PC-3 (cell line): Measurements from ENCODE around the gene NPLOC4. TPM values are rescaled to one million over a fixed set of nuclear protein-coding genes. Genes with fewer than 3 reads are reported as not detected.

Source experiments
- ATAC-seq: fragments of 200-7000 bp; cut with Tn5 transposase; 2 replicates; pipeline ENCODE4 v1.9.1; 2020; ENCODE audit warnings: mild to moderate bottlenecking, moderate library complexity
- BruUV-seq: library from RNA; stranded (reverse); fragments of 400-500 nt; replicated peaks from 2 replicates; lab custom pipeline; 2021; lab: Mats Ljungman, UMichigan
- CTCF ChIA-PET: fragments of 300-600 bp; sonication (Branson Sonifier 250); formaldehyde crosslinking; loops from one replicate; lab custom pipeline; 2022; ENCODE audit warnings: antibody characterized with exemption; lab: Charles Lee
- POLR2A ChIA-PET: fragments of 300-600 bp; sonication (Branson Sonifier 250); formaldehyde crosslinking; loops from one replicate; lab custom pipeline; 2022; ENCODE audit warnings: antibody characterized with exemption; ENCODE audit not compliant: unreplicated experiment; lab: Charles Lee
- DNase-seq: peaks from one replicate; pipeline ENCODE4 v3.0.0-alpha.2; 2015
- H2AFZ ChIP-seq: fragments of 300-600 bp; sonication (generic); 2 replicates; pipeline ENCODE4 v1.6.0; 2016; ENCODE audit warnings: antibody characterized with exemption, low read length
- H3F3A ChIP-seq: fragments of 300-600 bp; sonication (generic); one replicate; pipeline ENCODE4 v1.6.0; 2017; ENCODE audit warnings: antibody characterized with exemption, low read length, control low read depth, mild to moderate bottlenecking; ENCODE audit not compliant: unreplicated experiment
- H3K27ac ChIP-seq: fragments of 300-600 bp; sonication (generic); 2 replicates; pipeline ENCODE4 v1.5.1; 2016; ENCODE audit warnings: mild to moderate bottlenecking, low read length
- H3K27me3 ChIP-seq: fragments of 300-600 bp; sonication (generic); 2 replicates; pipeline ENCODE4 v1.6.1; 2016; ENCODE audit warnings: low read length, mixed read lengths
- H3K36me3 ChIP-seq: fragments of 300-600 bp; sonication (generic); 2 replicates; pipeline ENCODE4 v1.6.1; 2016; ENCODE audit warnings: low read depth, mixed run types, low read length, mixed read lengths
- H3K4me1 ChIP-seq: fragments of 300-600 bp; sonication (generic); 2 replicates; pipeline ENCODE4 v1.5.1; 2016; ENCODE audit warnings: low read length; ENCODE audit not compliant: insufficient read depth
- H3K4me2 ChIP-seq: fragments of 300-600 bp; sonication (generic); 2 replicates; pipeline ENCODE4 v1.6.0; 2016; ENCODE audit warnings: low read length
- H3K4me3 ChIP-seq: fragments of 300-600 bp; sonication (generic); 2 replicates; pipeline ENCODE4 v1.5.1; 2016; ENCODE audit warnings: mild to moderate bottlenecking, low read length, mixed read lengths
- H3K79me2 ChIP-seq: fragments of 300-600 bp; sonication (generic); 2 replicates; pipeline ENCODE4 v1.6.1; 2017; ENCODE audit warnings: low read length, mixed read lengths
- H3K9ac ChIP-seq: fragments of 300-600 bp; sonication (generic); 2 replicates; pipeline ENCODE4 v1.6.0; 2016; ENCODE audit warnings: mild to moderate bottlenecking, low read length
- H3K9me2 ChIP-seq: fragments of 300-600 bp; sonication (generic); replicated peaks from 2 replicates; pipeline ENCODE4 v1.6.1; 2016; ENCODE audit warnings: mixed run types, low read length, mixed read lengths
- H3K9me3 ChIP-seq: fragments of 300-600 bp; sonication (generic); 2 replicates; pipeline ENCODE4 v1.6.1; 2016; ENCODE audit warnings: low read length, mixed read lengths
- H4K20me1 ChIP-seq: fragments of 300-600 bp; sonication (generic); 2 replicates; pipeline ENCODE4 v1.6.1; 2016; ENCODE audit warnings: low read length, mixed read lengths
- EZH2 ChIP-seq: fragments of 300-600 bp; sonication (generic); IDR thresholded peaks from one replicate; pipeline ENCODE4 v1.6.1; 2017; ENCODE audit warnings: antibody characterized with exemption, mild to moderate bottlenecking, low read length; ENCODE audit not compliant: unreplicated experiment
- EZH2phosphoT487 ChIP-seq: fragments of 300-600 bp; sonication (generic); IDR thresholded peaks from 2 replicates; pipeline ENCODE4 v1.6.1; 2018; ENCODE audit warnings: mild to moderate bottlenecking, antibody characterized with exemption, low read length, borderline replicate concordance
- intact Hi-C: fragments of 100-400 bp; cut with micrococcal nuclease; formaldehyde crosslinking; loops from 2 replicates; pipeline ENCODE4 v1.9.0; 2023
- total RNA-seq: library from RNA; depleted of rRNA; stranded (reverse); fragments of >200 nt; gene quantifications from 2 replicates; pipeline ENCODE4 v1.2.3, GENCODE V29; 2014
- TF ChIP-seq, protein P1 (sequence below): fragments of 300-600 bp; sonication (generic); conservative IDR thresholded peaks from 2 replicates; pipeline ENCODE4 v1.5.1; 2017; ENCODE audit warnings: antibody characterized with exemption, low read depth, mild to moderate bottlenecking, low read length

NPLOC4 gene
- total RNA-seq, 1 experiment from 2014 or later = 109 TPM

DNA sequence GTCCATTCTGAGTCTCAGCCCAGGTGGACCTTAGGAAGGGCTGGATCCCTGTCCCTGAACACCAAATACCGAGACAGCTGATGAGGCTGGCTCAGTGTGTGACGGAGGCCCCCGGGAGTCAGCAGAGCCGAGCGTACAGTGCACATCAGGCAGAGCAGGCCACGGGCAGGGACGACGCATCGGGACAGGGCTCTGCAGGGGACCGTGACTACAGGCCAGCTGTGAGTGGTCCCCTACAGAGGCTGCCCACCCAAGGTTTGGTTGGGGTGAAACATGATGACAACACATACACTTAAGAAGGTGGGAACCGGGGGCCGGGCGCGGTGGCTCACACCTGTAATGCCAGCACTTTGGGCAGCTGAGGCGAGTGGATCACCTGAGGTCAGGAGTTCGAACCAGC is 36.0 kb upstream of the NPLOC4 start:
- Histone ChIP-seq H3K79me2 (peaks cover 25% of the 10 kb centered on the region), H3K4me1 (peaks cover 7% of the 10 kb centered on the region), H3K4me3 (no peak overlapping the region), H3K27me3 (no peaks in the 10 kb centered on the region), H3K9me2 (no peaks in the 10 kb centered on the region), H3K4me2 (no peak overlapping the region), H3K36me3 (peaks cover 38% of the 10 kb centered on the region), H3K9me3 (no peaks in the 10 kb centered on the region), H3K9ac (no peak overlapping the region), H2AFZ (no peak overlapping the region), H4K20me1 (no peaks in the 10 kb centered on the region), H3F3A (no peaks in the 10 kb centered on the region), H3K27ac (no peak overlapping the region)
- intact Hi-C loops = no loop called here
- TF ChIP-seq, protein P1, sequence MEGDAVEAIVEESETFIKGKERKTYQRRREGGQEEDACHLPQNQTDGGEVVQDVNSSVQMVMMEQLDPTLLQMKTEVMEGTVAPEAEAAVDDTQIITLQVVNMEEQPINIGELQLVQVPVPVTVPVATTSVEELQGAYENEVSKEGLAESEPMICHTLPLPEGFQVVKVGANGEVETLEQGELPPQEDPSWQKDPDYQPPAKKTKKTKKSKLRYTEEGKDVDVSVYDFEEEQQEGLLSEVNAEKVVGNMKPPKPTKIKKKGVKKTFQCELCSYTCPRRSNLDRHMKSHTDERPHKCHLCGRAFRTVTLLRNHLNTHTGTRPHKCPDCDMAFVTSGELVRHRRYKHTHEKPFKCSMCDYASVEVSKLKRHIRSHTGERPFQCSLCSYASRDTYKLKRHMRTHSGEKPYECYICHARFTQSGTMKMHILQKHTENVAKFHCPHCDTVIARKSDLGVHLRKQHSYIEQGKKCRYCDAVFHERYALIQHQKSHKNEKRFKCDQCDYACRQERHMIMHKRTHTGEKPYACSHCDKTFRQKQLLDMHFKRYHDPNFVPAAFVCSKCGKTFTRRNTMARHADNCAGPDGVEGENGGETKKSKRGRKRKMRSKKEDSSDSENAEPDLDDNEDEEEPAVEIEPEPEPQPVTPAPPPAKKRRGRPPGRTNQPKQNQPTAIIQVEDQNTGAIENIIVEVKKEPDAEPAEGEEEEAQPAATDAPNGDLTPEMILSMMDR = no peak
- TF ChIP-seq EZH2phosphoT487 (no peak), EZH2 (no peak)
- ATAC-seq (no peak), DNase-seq (no peak)
- ChIA-PET POLR2A (no interaction called here), CTCF (no interaction called here)
- no TSS peak for BruUV-seq

DNA sequence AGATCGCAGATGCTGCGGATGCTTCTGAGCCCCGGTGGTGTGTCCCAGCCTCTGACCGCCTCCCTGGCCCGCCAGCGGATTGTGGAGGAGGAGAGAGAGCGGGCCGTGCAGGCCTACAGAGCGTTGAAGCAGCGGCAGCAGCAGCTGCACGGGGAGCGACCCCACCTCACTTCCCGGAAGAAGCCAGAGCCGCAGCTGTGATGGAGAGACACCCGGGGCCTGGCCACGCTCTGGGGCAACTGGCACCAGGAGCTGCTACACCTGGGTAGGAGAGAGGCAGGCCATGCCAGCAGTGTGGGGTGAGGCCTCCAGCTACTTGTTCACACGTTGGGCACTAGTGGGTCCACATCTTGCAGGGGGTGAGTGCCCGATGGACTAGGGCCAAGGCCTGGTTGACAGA is 35.6 kb upstream of the NPLOC4 start:
- no peak for ATAC-seq
- no TSS peak for BruUV-seq

DNA sequence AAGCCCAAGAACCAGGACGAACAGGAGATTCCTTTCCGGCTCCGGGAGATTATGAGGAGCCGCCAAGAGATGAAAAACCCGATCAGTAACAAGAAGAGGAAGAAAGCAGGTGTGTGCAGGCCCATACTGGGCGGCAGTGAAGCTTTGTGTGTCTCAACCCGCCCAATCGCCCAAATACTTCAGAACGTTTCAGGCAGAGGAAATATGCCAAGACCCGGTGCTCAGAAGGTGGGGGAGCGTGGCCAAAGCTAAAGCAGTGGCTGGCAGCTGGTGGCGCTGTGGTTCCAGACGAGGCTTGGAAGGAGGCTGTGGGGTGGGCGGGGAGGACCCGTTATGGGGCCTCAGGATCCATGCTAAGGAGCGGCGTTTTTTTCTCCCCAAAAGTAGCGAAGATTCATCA is 30.8 kb upstream of the NPLOC4 start:
- ATAC-seq (peak; percentile 13), DNase-seq (peak; percentile 50)
- CTCF ChIA-PET = interaction anchor here (0.6 to 1.0 kb wide), 2 partner anchors 31 to 98 kb away, joined by 3 to 7 read pairs; partner anchors contain the start of genes NPLOC4 and TSPAN10
- peaks cover 32% of the 10 kb centered on the region for H3K36me3 ChIP-seq
- POLR2A ChIA-PET = interaction anchor here (0.5 to 0.6 kb wide), 2 partner anchors 17 to 166 kb away, joined by 3 to 4 read pairs; no protein-coding TSS in a partner anchor
- peaks cover 56% of the 10 kb centered on the region for H3K79me2 ChIP-seq
- H3K9me3 ChIP-seq = no peaks in the 10 kb centered on the region
- TSS peak; percentile 42 for BruUV-seq
- no peak overlapping the region for H2AFZ ChIP-seq
- no peaks in the 10 kb centered on the region for H3K27me3 ChIP-seq
- no peaks in the 10 kb centered on the region for H3K9me2 ChIP-seq
- peaks cover 35% of the 10 kb centered on the region for H3K4me1 ChIP-seq
- TF ChIP-seq, protein P1 = peak; percentile 81
- no peak for TF ChIP-seq EZH2
- TF ChIP-seq EZH2phosphoT487 = no peak
- H4K20me1 ChIP-seq = no peaks in the 10 kb centered on the region
- peak overlapping the region; percentile 93 for H3K4me3 ChIP-seq
- no peak overlapping the region for H3K27ac ChIP-seq
- H3F3A ChIP-seq = no peaks in the 10 kb centered on the region
- peak overlapping the region; percentile 100 for H3K4me2 ChIP-seq
- peak overlapping the region; percentile 98 for H3K9ac ChIP-seq
- intact Hi-C loops = loop anchor here (2.0 kb wide), 1 partner anchor 31 kb away; the partner anchor contains the start of genes NPLOC4 and TSPAN10

More for the DNA sequence above, 35.6 kb upstream of the NPLOC4 start:
- intact Hi-C loops = no loop called here
- H3F3A ChIP-seq = no peaks in the 10 kb centered on the region
- CTCF ChIA-PET = no interaction called here
- H3K4me3 ChIP-seq = no peak overlapping the region
- TF ChIP-seq, protein P1 = no peak
- TF ChIP-seq EZH2phosphoT487 (no peak), EZH2 (no peak)
- H4K20me1 ChIP-seq = no peaks in the 10 kb centered on the region
- H3K27me3 ChIP-seq = no peaks in the 10 kb centered on the region
- H3K9ac ChIP-seq = no peak overlapping the region
- H3K4me1 ChIP-seq = peaks cover 11% of the 10 kb centered on the region
- no peak overlapping the region for H2AFZ ChIP-seq
- H3K4me2 ChIP-seq = no peak overlapping the region
- no peak for DNase-seq
- peaks cover 30% of the 10 kb centered on the region for H3K79me2 ChIP-seq
- H3K27ac ChIP-seq = no peak overlapping the region
- H3K9me2 ChIP-seq = no peaks in the 10 kb centered on the region
- H3K9me3 ChIP-seq = no peaks in the 10 kb centered on the region
- POLR2A ChIA-PET = no interaction called here
- H3K36me3 ChIP-seq = peaks cover 38% of the 10 kb centered on the region
